ENCODE data around the gene TRPV3. TPM values are rescaled to one million over a fixed set of nuclear protein-coding genes. Genes with fewer than 3 reads are reported as not detected.

TRPV3 gene
- total and polyA plus RNA-seq, 9 of the 15 experiments (the other 6 are each of a cell fraction or from before 2014, with no cell fraction given): 0.03 to 0.42 (median 0.11) TPM; not detected in 1

DNA sequence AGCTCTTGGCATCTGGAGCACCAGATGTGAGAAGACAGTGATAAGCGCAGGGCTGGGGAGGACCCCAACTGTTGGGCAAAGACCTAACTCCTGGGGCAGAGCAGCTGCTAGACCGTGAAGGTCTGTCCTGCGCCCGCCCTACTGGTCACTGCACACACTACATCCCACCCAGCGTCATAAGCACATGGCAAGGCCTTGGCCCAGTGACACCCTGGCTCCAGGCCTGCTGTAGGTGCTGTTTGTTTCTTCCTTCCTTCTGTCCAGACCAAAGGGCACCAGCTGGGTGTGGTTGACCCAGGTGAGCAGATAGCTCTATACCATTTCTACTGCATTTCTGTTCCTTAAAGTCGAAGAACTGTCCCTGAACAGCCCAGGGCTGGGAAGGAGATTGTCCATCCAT is 6.4 kb downstream of the TRPV3 start:
- in situ Hi-C loops (cut with MboI): no loop called here
- 3% methylated on average over 6 of the region's 6 CpGs for WGBS (ENCODE audit: insufficient coverage, low coverage, missing lambda C conversion rate)
- H2AFZ ChIP-seq (ENCODE audit: low read depth, low read length): no peak overlapping the region
- BruUV-seq (replicated peaks): no TSS peak
- no peaks in the 10 kb centered on the region; the same call in 1 of the 2 replicates for H4K20me1 ChIP-seq (replicated peaks; ENCODE audit: control insufficient read depth, insufficient read depth, low read length)
- no peak overlapping the region for H3K27ac ChIP-seq (ENCODE audit: extremely low read depth, low read depth, low read length)
- peaks cover 0 to 41% of the 10 kb centered on the region in 2 experiments; a peak in 2 of 5 replicates for H3K27me3 ChIP-seq (ENCODE audit: control insufficient read depth in 2 of 2, insufficient read depth in 2 of 2, low read length in 2 of 2)
- H3K9me3 ChIP-seq (replicated peaks; ENCODE audit: control insufficient read depth, insufficient read depth, low read depth, low read length): no peaks in the 10 kb centered on the region
- H3K36me3 ChIP-seq (ENCODE audit: control insufficient read depth, insufficient read depth, low read length): no peaks in the 10 kb centered on the region
- H3K4me2 ChIP-seq (ENCODE audit: insufficient read depth, low read length): no peak overlapping the region
- no peak overlapping the region for H3K9ac ChIP-seq (ENCODE audit: insufficient read depth in 1 of 2, low read depth in 2 of 2, low read length in 2 of 2)
- FAIRE-seq (no peak), DNase-seq (ENCODE audit: extremely low read depth in 1 of 4, low spot score in 3 of 4) (peak in 1 of 4 experiments; percentile 19), ATAC-seq (peak; percentile 87)
- POLR2A ChIA-PET: interaction anchor here (0.6 kb wide), 1 partner anchor 114 kb away, joined by 3 read pairs; no protein-coding TSS in a partner anchor
- H3K9me1 ChIP-seq (ENCODE audit: control insufficient read depth, insufficient read depth, low read length): no peaks in the 10 kb centered on the region
- no peaks in the 10 kb centered on the region for H3K79me2 ChIP-seq (ENCODE audit: control insufficient read depth, insufficient read depth, low read length)
- H3K4me3 ChIP-seq: no peak overlapping the region
- intact Hi-C loops (cut with micrococcal nuclease): no loop called here
- CTCF ChIA-PET (ENCODE audit: low intra/inter-chr PET ratio): no interaction called here
- no peaks in the 10 kb centered on the region; a peak in 1 of 5 replicates for H3K4me1 ChIP-seq (replicated peaks in 1 of 2; ENCODE audit: control insufficient read depth in 2 of 2, insufficient read depth in 2 of 2, low read length in 2 of 2)
- TF ChIP-seq, protein P1, sequence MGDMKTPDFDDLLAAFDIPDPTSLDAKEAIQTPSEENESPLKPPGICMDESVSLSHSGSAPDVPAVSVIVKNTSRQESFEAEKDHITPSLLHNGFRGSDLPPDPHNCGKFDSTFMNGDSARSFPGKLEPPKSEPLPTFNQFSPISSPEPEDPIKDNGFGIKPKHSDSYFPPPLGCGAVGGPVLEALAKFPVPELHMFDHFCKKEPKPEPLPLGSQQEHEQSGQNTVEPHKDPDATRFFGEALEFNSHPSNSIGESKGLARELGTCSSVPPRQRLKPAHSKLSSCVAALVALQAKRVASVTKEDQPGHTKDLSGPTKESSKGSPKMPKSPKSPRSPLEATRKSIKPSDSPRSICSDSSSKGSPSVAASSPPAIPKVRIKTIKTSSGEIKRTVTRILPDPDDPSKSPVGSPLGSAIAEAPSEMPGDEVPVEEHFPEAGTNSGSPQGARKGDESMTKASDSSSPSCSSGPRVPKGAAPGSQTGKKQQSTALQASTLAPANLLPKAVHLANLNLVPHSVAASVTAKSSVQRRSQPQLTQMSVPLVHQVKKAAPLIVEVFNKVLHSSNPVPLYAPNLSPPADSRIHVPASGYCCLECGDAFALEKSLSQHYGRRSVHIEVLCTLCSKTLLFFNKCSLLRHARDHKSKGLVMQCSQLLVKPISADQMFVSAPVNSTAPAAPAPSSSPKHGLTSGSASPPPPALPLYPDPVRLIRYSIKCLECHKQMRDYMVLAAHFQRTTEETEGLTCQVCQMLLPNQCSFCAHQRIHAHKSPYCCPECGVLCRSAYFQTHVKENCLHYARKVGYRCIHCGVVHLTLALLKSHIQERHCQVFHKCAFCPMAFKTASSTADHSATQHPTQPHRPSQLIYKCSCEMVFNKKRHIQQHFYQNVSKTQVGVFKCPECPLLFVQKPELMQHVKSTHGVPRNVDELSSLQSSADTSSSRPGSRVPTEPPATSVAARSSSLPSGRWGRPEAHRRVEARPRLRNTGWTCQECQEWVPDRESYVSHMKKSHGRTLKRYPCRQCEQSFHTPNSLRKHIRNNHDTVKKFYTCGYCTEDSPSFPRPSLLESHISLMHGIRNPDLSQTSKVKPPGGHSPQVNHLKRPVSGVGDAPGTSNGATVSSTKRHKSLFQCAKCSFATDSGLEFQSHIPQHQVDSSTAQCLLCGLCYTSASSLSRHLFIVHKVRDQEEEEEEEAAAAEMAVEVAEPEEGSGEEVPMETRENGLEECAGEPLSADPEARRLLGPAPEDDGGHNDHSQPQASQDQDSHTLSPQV (IDR thresholded peaks at IDR 0.05): no peak
- TF ChIP-seq MAZ (CRISPR knock-in tag; conservative IDR thresholded peaks at IDR 0.05 in 1 of 2, IDR thresholded peaks at IDR 0.05 in 1 of 2): no peak
- TF ChIP-seq KDM1A (IDR thresholded peaks at IDR 0.05): no peak
- TF ChIP-seq, protein P2, sequence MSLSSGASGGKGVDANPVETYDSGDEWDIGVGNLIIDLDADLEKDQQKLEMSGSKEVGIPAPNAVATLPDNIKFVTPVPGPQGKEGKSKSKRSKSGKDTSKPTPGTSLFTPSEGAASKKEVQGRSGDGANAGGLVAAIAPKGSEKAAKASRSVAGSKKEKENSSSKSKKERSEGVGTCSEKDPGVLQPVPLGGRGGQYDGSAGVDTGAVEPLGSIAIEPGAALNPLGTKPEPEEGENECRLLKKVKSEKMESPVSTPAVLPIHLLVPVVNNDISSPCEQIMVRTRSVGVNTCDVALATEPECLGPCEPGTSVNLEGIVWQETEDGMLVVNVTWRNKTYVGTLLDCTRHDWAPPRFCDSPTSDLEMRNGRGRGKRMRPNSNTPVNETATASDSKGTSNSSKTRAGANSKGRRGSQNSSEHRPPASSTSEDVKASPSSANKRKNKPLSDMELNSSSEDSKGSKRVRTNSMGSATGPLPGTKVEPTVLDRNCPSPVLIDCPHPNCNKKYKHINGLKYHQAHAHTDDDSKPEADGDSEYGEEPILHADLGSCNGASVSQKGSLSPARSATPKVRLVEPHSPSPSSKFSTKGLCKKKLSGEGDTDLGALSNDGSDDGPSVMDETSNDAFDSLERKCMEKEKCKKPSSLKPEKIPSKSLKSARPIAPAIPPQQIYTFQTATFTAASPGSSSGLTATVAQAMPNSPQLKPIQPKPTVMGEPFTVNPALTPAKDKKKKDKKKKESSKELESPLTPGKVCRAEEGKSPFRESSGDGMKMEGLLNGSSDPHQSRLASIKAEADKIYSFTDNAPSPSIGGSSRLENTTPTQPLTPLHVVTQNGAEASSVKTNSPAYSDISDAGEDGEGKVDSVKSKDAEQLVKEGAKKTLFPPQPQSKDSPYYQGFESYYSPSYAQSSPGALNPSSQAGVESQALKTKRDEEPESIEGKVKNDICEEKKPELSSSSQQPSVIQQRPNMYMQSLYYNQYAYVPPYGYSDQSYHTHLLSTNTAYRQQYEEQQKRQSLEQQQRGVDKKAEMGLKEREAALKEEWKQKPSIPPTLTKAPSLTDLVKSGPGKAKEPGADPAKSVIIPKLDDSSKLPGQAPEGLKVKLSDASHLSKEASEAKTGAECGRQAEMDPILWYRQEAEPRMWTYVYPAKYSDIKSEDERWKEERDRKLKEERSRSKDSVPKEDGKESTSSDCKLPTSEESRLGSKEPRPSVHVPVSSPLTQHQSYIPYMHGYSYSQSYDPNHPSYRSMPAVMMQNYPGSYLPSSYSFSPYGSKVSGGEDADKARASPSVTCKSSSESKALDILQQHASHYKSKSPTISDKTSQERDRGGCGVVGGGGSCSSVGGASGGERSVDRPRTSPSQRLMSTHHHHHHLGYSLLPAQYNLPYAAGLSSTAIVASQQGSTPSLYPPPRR (CRISPR knock-in tag; IDR thresholded peaks at IDR 0.05; ENCODE audit: borderline replicate concordance): no peak
- no peak for TF ChIP-seq ZNF668 (CRISPR knock-in tag; IDR thresholded peaks at IDR 0.05)
- TF ChIP-seq, protein P3, sequence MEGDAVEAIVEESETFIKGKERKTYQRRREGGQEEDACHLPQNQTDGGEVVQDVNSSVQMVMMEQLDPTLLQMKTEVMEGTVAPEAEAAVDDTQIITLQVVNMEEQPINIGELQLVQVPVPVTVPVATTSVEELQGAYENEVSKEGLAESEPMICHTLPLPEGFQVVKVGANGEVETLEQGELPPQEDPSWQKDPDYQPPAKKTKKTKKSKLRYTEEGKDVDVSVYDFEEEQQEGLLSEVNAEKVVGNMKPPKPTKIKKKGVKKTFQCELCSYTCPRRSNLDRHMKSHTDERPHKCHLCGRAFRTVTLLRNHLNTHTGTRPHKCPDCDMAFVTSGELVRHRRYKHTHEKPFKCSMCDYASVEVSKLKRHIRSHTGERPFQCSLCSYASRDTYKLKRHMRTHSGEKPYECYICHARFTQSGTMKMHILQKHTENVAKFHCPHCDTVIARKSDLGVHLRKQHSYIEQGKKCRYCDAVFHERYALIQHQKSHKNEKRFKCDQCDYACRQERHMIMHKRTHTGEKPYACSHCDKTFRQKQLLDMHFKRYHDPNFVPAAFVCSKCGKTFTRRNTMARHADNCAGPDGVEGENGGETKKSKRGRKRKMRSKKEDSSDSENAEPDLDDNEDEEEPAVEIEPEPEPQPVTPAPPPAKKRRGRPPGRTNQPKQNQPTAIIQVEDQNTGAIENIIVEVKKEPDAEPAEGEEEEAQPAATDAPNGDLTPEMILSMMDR (IDR thresholded peaks at IDR 0.05 in 2 of 3, conservative IDR thresholded peaks at IDR 0.05 in 1 of 3; ENCODE audit: insufficient read depth in 2 of 3, low read depth in 1 of 3, low read length in 3 of 3): peak in 1 of 3 experiments; percentile 34; a peak in 1 of 6 replicates
- TF ChIP-seq, protein P4, sequence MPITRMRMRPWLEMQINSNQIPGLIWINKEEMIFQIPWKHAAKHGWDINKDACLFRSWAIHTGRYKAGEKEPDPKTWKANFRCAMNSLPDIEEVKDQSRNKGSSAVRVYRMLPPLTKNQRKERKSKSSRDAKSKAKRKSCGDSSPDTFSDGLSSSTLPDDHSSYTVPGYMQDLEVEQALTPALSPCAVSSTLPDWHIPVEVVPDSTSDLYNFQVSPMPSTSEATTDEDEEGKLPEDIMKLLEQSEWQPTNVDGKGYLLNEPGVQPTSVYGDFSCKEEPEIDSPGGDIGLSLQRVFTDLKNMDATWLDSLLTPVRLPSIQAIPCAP (CRISPR knock-in tag; IDR thresholded peaks at IDR 0.05; ENCODE audit: borderline replicate concordance): no peak
